ENCODE results near the gene DHX34.

The DHX34 gene

DNA sequence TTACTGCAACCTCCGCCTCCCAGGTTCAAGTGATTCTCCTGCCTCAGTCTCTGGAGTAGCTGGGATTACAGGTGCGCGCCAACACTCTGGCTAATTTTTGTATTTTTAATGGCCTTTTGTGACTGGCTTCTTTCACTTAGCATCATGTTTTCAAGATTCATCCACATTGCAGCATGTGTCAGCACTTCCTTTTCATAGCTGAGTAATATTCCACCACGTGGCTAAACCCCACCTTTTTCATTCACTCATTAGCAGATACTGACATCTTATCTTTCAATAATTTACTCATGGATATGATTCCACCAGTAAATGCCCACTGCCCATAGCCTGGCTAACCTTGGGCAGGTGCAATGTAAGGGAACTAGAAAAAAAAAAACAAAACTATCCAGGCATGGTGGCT is 32.6 kb upstream of the DHX34 start:
- Histone ChIP-seq H3K4me1 (ENCODE audit: control insufficient read depth, low read length) (no peaks in the 10 kb centered on the region), H3K4me2 (ENCODE audit: low read length) (no peak overlapping the region), H3K36me3 (ENCODE audit: control insufficient read depth, low read length) (no peaks in the 10 kb centered on the region), H3K9me3 (ENCODE audit: control insufficient read depth, insufficient read depth, low read length) (no peaks in the 10 kb centered on the region), H3K27me3 (ENCODE audit: control insufficient read depth, low read length) (peaks cover 7% of the 10 kb centered on the region), H3F3A (ENCODE audit: control insufficient read depth, insufficient read depth) (no peaks in the 10 kb centered on the region), H3K4me3 (ENCODE audit: low read length) (no peak overlapping the region), H3K27ac (ENCODE audit: low read depth, low read length) (no peak overlapping the region), H4K20me1 (ENCODE audit: control insufficient read depth, insufficient read depth, low read depth, low read length) (no peaks in the 10 kb centered on the region), H3K9me2 (replicated peaks; ENCODE audit: control insufficient read depth, low read length) (no peaks in the 10 kb centered on the region), H3K79me2 (ENCODE audit: control insufficient read depth, low read length) (no peaks in the 10 kb centered on the region)
- TF ChIP-seq EZH2phosphoT487 (IDR thresholded peaks at IDR 0.05; ENCODE audit: borderline replicate concordance, low read length): no peak
- TF ChIP-seq, protein P1, sequence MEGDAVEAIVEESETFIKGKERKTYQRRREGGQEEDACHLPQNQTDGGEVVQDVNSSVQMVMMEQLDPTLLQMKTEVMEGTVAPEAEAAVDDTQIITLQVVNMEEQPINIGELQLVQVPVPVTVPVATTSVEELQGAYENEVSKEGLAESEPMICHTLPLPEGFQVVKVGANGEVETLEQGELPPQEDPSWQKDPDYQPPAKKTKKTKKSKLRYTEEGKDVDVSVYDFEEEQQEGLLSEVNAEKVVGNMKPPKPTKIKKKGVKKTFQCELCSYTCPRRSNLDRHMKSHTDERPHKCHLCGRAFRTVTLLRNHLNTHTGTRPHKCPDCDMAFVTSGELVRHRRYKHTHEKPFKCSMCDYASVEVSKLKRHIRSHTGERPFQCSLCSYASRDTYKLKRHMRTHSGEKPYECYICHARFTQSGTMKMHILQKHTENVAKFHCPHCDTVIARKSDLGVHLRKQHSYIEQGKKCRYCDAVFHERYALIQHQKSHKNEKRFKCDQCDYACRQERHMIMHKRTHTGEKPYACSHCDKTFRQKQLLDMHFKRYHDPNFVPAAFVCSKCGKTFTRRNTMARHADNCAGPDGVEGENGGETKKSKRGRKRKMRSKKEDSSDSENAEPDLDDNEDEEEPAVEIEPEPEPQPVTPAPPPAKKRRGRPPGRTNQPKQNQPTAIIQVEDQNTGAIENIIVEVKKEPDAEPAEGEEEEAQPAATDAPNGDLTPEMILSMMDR (IDR thresholded peaks at IDR 0.05; ENCODE audit: low read depth, low read length, poor library complexity, severe bottlenecking): no peak

DNA sequence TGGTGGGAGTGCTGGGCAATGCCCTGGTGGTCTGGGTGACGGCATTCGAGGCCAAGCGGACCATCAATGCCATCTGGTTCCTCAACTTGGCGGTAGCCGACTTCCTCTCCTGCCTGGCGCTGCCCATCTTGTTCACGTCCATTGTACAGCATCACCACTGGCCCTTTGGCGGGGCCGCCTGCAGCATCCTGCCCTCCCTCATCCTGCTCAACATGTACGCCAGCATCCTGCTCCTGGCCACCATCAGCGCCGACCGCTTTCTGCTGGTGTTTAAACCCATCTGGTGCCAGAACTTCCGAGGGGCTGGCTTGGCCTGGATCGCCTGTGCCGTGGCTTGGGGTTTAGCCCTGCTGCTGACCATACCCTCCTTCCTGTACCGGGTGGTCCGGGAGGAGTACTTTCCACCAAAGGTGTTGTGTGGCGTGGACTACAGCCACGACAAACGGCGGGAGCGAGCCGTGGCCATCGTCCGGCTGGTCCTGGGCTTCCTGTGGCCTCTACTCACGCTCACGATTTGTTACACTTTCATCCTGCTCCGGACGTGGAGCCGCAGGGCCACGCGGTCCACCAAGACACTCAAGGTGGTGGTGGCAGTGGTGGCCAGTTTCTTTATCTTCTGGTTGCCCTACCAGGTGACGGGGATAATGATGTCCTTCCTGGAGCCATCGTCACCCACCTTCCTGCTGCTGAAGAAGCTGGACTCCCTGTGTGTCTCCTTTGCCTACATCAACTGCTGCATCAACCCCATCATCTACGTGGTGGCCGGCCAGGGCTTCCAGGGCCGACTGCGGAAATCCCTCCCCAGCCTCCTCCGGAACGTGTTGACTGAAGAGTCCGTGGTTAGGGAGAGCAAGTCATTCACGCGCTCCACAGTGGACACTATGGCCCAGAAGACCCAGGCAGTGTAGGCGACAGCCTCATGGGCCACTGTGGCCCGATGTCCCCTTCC is 28.9 kb upstream of the DHX34 start:
- no peaks in the 10 kb centered on the region for H3K9me2 ChIP-seq (replicated peaks; ENCODE audit: control insufficient read depth, low read length)
- H3K4me2 ChIP-seq (ENCODE audit: low read length): no peak overlapping the region
- no peaks in the 10 kb centered on the region for H4K20me1 ChIP-seq (ENCODE audit: control insufficient read depth, insufficient read depth, low read depth, low read length)
- no peaks in the 10 kb centered on the region for H3F3A ChIP-seq (ENCODE audit: control insufficient read depth, insufficient read depth)
- no peak for TF ChIP-seq EZH2phosphoT487 (IDR thresholded peaks at IDR 0.05; ENCODE audit: borderline replicate concordance, low read length)
- TF ChIP-seq, protein P1 (IDR thresholded peaks at IDR 0.05; ENCODE audit: low read depth, low read length, poor library complexity, severe bottlenecking): no peak
- H3K4me3 ChIP-seq (ENCODE audit: low read length): no peak overlapping the region
- no peaks in the 10 kb centered on the region for H3K9me3 ChIP-seq (ENCODE audit: control insufficient read depth, insufficient read depth, low read length)
- H3K36me3 ChIP-seq (ENCODE audit: control insufficient read depth, low read length): no peaks in the 10 kb centered on the region
- H3K27ac ChIP-seq (ENCODE audit: low read depth, low read length): no peak overlapping the region
- no peaks in the 10 kb centered on the region for H3K79me2 ChIP-seq (ENCODE audit: control insufficient read depth, low read length)
- H3K4me1 ChIP-seq (ENCODE audit: control insufficient read depth, low read length): peaks cover 7% of the 10 kb centered on the region
- H3K27me3 ChIP-seq (ENCODE audit: control insufficient read depth, low read length): peaks cover 10% of the 10 kb centered on the region

GRCh38 chr19:47321630-47322029 is 27.5 kb upstream of the DHX34 start:
- H3K27me3 ChIP-seq (ENCODE audit: control insufficient read depth, low read length): peaks cover 5% of the 10 kb centered on the region; the same call in 1 of the 2 replicates
- no peaks in the 10 kb centered on the region for H3K79me2 ChIP-seq (ENCODE audit: control insufficient read depth, low read length)
- H3K36me3 ChIP-seq (ENCODE audit: control insufficient read depth, low read length): no peaks in the 10 kb centered on the region
- H4K20me1 ChIP-seq (ENCODE audit: control insufficient read depth, insufficient read depth, low read depth, low read length): no peaks in the 10 kb centered on the region
- TF ChIP-seq, protein P1 (IDR thresholded peaks at IDR 0.05; ENCODE audit: low read depth, low read length, poor library complexity, severe bottlenecking): no peak
- no peak for TF ChIP-seq EZH2phosphoT487 (IDR thresholded peaks at IDR 0.05; ENCODE audit: borderline replicate concordance, low read length)
- H3K9me3 ChIP-seq (ENCODE audit: control insufficient read depth, insufficient read depth, low read length): no peaks in the 10 kb centered on the region
- H3K4me1 ChIP-seq (ENCODE audit: control insufficient read depth, low read length): peaks cover 7% of the 10 kb centered on the region
- H3K4me3 ChIP-seq (ENCODE audit: low read length): no peak overlapping the region
- no peak overlapping the region for H3K27ac ChIP-seq (ENCODE audit: low read depth, low read length)
- no peaks in the 10 kb centered on the region for H3K9me2 ChIP-seq (replicated peaks; ENCODE audit: control insufficient read depth, low read length)
- no peaks in the 10 kb centered on the region for H3F3A ChIP-seq (ENCODE audit: control insufficient read depth, insufficient read depth)
- no peak overlapping the region for H3K4me2 ChIP-seq (ENCODE audit: low read length)
